Measurements from ENCODE around the gene DHODH. TPM values are rescaled to one million over a fixed set of nuclear protein-coding genes. Genes with fewer than 3 reads are reported as not detected.
A peak's percentile ranks its signal among the peaks of the same experiment; 100 is the strongest.

Gene DHODH
- total RNA-seq, 4 donors from 2014 or later = 8.2 to 12.0 (median 9.3) TPM

GRCh38 chr16:72043058-72043457 is 34.5 kb downstream of the DHODH start:
- no peak overlapping the region for H3K4me3 ChIP-seq
- no peaks in the 10 kb centered on the region for H3K27me3 ChIP-seq
- H3K36me3 ChIP-seq = peaks cover 3 to 62% (median 15%) of the 10 kb centered on the region in 3 donors
- 61 to 82% methylated on average over 3 of the region's 3 CpGs for WGBS, 2 donors
- H3K27ac ChIP-seq = peak overlapping the region in 1 of 4 donors; percentile 3
- no peak for DNase-seq (ENCODE audit: low spot score in 2 of 2)
- H3K9me3 ChIP-seq = peaks cover 0 to 2% (median 0%) of the 10 kb centered on the region in 4 donors
- no peak for TF ChIP-seq POLR2A (IDR thresholded peaks at IDR 0.05)
- no peaks in the 10 kb centered on the region for H3K4me1 ChIP-seq

GRCh38 chr16:72043539-72043938 is 35.0 kb downstream of the DHODH start:
- peaks cover 3 to 57% (median 15%) of the 10 kb centered on the region in 3 donors for H3K36me3 ChIP-seq
- TF ChIP-seq EP300 (IDR thresholded peaks at IDR 0.05) (no peak), CTCF (IDR thresholded peaks at IDR 0.05) (no peak), POLR2A (IDR thresholded peaks at IDR 0.05) (no peak)
- H3K27ac ChIP-seq = no peak overlapping the region
- WGBS, 2 donors = 87 to 100% methylated on average over 1 of the region's 1 CpG
- no peak overlapping the region for H3K4me3 ChIP-seq
- DNase-seq (ENCODE audit: low spot score in 2 of 2) = no peak
- H3K27me3 ChIP-seq = no peaks in the 10 kb centered on the region
- H3K4me1 ChIP-seq = no peaks in the 10 kb centered on the region
- H3K9me3 ChIP-seq = no peaks in the 10 kb centered on the region

DNA sequence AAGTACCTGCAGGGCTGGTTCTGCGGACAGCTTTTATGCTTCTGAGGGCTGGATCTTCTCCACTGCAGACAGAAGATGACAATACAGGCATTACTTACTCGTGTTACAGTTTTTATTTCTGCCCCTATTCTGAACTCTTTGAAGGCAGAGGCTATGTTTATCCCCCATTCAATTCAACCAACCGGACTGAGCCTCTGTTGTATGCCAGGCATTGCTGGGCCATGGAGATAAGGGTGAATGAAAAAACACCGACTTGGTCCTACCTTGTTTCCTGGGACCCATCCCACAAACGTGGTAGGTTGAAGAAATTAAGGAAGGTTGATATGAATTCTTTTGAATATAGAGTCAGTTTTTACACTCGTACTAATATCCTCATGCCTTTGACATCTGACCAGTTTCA is 35.8 kb downstream of the DHODH start:
- WGBS, 2 donors = 58 to 80% methylated on average over 6 of the region's 6 CpGs
- H3K4me3 ChIP-seq = no peak overlapping the region

GRCh38 chr16:72044825-72045359 is 36.3 kb downstream of the DHODH start:
- no peaks in the 10 kb centered on the region for H3K27me3 ChIP-seq
- H3K4me3 ChIP-seq = no peak overlapping the region
- 81 to 93% methylated on average over 2 of the region's 2 CpGs for WGBS, 2 donors
- H3K4me1 ChIP-seq = no peaks in the 10 kb centered on the region
- TF ChIP-seq EP300 (IDR thresholded peaks at IDR 0.05) (no peak), POLR2A (IDR thresholded peaks at IDR 0.05) (no peak)
- no peak overlapping the region for H3K27ac ChIP-seq
- peaks cover 3 to 44% (median 15%) of the 10 kb centered on the region in 3 donors for H3K36me3 ChIP-seq
- peaks cover 0 to 6% (median 0%) of the 10 kb centered on the region in 4 donors for H3K9me3 ChIP-seq
- DNase-seq (ENCODE audit: low spot score in 2 of 2) = no peak

More for the DNA sequence above, 35.8 kb downstream of the DHODH start:
- Histone ChIP-seq H3K27ac (no peak overlapping the region), H3K4me1 (no peaks in the 10 kb centered on the region), H3K9me3 (peaks cover 0 to under 1% (median 0%) of the 10 kb centered on the region in 4 donors), H3K36me3 (peaks cover 3 to 49% (median 15%) of the 10 kb centered on the region in 3 donors), H3K27me3 (no peaks in the 10 kb centered on the region)
- no peak for DNase-seq (ENCODE audit: low spot score in 2 of 2)
- TF ChIP-seq CTCF (IDR thresholded peaks at IDR 0.05) (no peak), EP300 (IDR thresholded peaks at IDR 0.05) (no peak), POLR2A (IDR thresholded peaks at IDR 0.05) (no peak)

GRCh38 chr16:72049110-72049509 is 40.6 kb downstream of the DHODH start:
- Histone ChIP-seq H3K27ac (no peak overlapping the region), H3K4me3 (no peak overlapping the region), H3K9me3 (peaks cover 0 to 8% (median 0%) of the 10 kb centered on the region in 4 donors), H3K4me1 (no peaks in the 10 kb centered on the region), H3K27me3 (no peaks in the 10 kb centered on the region), H3K36me3 (peaks cover 0 to 16% (median 0%) of the 10 kb centered on the region in 3 donors)
- no peak for DNase-seq (ENCODE audit: low spot score in 2 of 2)
- no peak for TF ChIP-seq EP300 (IDR thresholded peaks at IDR 0.05)
- no peak for TF ChIP-seq CTCF (IDR thresholded peaks at IDR 0.05)
- no peak for TF ChIP-seq POLR2A (IDR thresholded peaks at IDR 0.05)

GRCh38 chr16:72050769-72051464 is 42.4 kb downstream of the DHODH start:
- Histone ChIP-seq H3K9me3 (peaks cover 0 to 8% (median 0%) of the 10 kb centered on the region in 4 donors), H3K27me3 (no peaks in the 10 kb centered on the region), H3K36me3 (peaks cover 0 to 9% (median 0%) of the 10 kb centered on the region in 3 donors), H3K4me1 (no peaks in the 10 kb centered on the region), H3K4me3 (no peak overlapping the region), H3K27ac (no peak overlapping the region)
- DNase-seq (ENCODE audit: low spot score in 2 of 2) = peak in 1 of 2 donors; percentile 26
- no peak for TF ChIP-seq CTCF (IDR thresholded peaks at IDR 0.05)
- TF ChIP-seq POLR2A (IDR thresholded peaks at IDR 0.05) = no peak
- no peak for TF ChIP-seq EP300 (IDR thresholded peaks at IDR 0.05)
- WGBS, 2 donors = 81 to 88% methylated on average over 4 of the region's 4 CpGs

All from tibial nerve (tissue), 4 donors.